Gastroesophageal sphincter (tissue), 3 donors: Measurements from ENCODE around the gene RNF34.

Experiments
- EP300 ChIP-seq: sonication (generic); formaldehyde crosslinking; IDR thresholded peaks from one replicate; pipeline ENCODE4 v1.6.1; 2017; ENCODE audit warnings: antibody characterized with exemption, mild to moderate bottlenecking
- POLR2A ChIP-seq, 2 donors: fragments of 450-650 bp; IDR thresholded peaks; one replicate each; pipeline ENCODE4 v1.6.1; 2017; ENCODE audit warnings: antibody characterized with exemption in 2 of 2, mild to moderate bottlenecking in 2 of 2, moderate library complexity in 1 of 2
- POLR2AphosphoS5 ChIP-seq: sonication (generic); formaldehyde crosslinking; IDR thresholded peaks from one replicate; pipeline ENCODE4 v1.6.1; 2017; ENCODE audit warnings: antibody characterized with exemption
- TF ChIP-seq, protein P1 (sequence below), 4 experiments: fragments of 200-600 bp in 2 of 4; fragments of 450-650 bp in 2 of 4; sonication (generic) in 1 of 4; IDR thresholded peaks; one replicate each; pipeline ENCODE4 v1.5.1; 2017 to 2019; ENCODE audit warnings: antibody characterized with exemption in 4 of 4, mild to moderate bottlenecking in 2 of 4, moderate library complexity in 2 of 4

DNA sequence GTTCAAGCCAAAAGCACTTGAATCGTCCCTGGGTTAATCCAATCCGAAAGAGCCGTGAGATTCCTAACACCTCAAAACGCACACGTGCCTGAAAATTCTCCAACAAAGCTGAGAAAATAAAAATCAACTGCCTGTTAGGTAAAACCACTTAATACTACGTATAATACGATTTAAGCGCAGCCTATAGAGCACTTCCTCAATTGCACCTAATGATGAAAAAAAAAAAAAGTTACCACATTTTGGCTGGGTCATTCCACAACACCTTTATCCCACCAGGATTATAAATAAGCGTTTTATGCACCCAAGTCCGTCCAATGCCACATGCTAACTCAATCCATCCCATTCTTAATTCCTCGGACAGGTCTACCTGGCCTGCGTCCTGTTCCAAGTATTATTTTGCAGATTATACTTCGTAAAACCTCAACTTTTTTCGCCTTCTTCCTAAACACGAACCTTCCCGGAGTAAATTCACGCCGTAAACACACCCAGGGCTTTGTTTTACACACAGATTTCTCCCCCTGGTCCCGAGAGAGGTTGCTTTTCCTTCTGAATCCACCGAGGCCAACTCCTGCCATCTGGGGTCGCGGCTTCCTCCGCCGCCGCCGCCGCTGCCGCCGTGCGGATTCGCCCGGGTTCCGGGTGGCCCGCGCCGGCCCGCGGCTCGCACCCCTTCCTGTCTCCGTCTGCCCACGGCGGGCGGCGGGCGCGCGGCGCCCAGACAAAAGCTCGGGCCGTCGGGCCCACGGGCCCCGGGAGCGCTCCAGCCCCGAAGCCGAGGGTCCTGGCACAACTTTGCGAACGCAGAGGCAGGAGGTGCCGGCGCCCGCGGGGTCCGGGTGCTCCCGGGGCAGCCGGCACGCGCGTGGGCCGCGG lies 66.2 kb downstream of the RNF34 start:
- no peak for TF ChIP-seq POLR2A (IDR thresholded peaks at IDR 0.05)
- no peak for TF ChIP-seq POLR2AphosphoS5
- TF ChIP-seq, protein P1, sequence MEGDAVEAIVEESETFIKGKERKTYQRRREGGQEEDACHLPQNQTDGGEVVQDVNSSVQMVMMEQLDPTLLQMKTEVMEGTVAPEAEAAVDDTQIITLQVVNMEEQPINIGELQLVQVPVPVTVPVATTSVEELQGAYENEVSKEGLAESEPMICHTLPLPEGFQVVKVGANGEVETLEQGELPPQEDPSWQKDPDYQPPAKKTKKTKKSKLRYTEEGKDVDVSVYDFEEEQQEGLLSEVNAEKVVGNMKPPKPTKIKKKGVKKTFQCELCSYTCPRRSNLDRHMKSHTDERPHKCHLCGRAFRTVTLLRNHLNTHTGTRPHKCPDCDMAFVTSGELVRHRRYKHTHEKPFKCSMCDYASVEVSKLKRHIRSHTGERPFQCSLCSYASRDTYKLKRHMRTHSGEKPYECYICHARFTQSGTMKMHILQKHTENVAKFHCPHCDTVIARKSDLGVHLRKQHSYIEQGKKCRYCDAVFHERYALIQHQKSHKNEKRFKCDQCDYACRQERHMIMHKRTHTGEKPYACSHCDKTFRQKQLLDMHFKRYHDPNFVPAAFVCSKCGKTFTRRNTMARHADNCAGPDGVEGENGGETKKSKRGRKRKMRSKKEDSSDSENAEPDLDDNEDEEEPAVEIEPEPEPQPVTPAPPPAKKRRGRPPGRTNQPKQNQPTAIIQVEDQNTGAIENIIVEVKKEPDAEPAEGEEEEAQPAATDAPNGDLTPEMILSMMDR (IDR thresholded peaks at IDR 0.05) = no peak
- no peak for TF ChIP-seq EP300
